Upper lobe of left lung (tissue), 4 donors: ENCODE results near the gene UQCC2.

Experiments
- POLR2A ChIP-seq, 4 donors: fragments of 450-650 bp; IDR thresholded peaks; one replicate each; pipeline ENCODE4 v1.5.1; 2016 to 2017; ENCODE audit warnings: antibody characterized with exemption in 4 of 4, mild to moderate bottlenecking in 2 of 4
- POLR2AphosphoS5 ChIP-seq, 2 donors: sonication (generic); formaldehyde crosslinking; IDR thresholded peaks; one replicate each; pipeline ENCODE4 v1.5.1; 2017; ENCODE audit warnings: antibody characterized with exemption in 2 of 2
- TF ChIP-seq, protein P1 (sequence below), 6 experiments: fragments of 450-650 bp in 4 of 6; fragments of 200-600 bp in 2 of 6; sonication (generic) in 2 of 6; IDR thresholded peaks; one replicate each; pipeline ENCODE4 v1.5.1; 2016 to 2019; ENCODE audit warnings: antibody characterized with exemption in 6 of 6

DNA sequence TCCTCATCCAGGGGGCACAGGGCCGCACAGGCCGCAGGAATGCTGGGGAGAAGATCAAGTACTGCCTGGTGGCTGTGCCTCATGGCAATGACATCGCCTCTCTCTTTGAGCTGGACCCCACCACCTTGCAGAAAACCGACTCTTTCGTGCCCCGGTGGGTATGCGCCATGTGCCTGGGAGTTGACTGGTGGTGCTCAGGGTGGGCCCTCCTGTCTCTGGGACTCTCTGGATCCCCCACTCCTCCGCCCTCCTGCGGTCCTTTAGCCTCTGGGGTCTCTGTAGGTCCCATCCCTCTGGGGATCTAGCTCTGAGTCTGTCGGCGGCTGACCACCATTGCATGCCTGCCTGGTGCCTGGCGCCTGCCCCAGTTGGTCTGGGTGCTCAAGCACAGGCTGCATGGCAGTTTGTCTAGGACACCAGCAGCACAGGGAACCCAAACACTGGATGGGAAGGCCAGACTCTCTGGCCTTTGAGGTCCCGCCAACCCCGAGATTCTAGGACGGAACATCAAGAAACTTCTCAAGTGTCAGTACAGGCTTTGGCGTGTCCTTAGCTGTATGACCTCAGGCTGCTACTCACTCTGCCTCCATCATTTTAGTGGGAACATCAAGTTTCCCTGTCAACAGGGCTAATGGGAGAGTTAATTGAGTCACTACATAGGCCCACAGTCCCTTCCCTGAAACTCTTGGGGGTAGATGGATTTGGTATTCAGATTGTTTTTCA lies 47.6 kb downstream of the UQCC2 start:
- TF ChIP-seq, protein P1, sequence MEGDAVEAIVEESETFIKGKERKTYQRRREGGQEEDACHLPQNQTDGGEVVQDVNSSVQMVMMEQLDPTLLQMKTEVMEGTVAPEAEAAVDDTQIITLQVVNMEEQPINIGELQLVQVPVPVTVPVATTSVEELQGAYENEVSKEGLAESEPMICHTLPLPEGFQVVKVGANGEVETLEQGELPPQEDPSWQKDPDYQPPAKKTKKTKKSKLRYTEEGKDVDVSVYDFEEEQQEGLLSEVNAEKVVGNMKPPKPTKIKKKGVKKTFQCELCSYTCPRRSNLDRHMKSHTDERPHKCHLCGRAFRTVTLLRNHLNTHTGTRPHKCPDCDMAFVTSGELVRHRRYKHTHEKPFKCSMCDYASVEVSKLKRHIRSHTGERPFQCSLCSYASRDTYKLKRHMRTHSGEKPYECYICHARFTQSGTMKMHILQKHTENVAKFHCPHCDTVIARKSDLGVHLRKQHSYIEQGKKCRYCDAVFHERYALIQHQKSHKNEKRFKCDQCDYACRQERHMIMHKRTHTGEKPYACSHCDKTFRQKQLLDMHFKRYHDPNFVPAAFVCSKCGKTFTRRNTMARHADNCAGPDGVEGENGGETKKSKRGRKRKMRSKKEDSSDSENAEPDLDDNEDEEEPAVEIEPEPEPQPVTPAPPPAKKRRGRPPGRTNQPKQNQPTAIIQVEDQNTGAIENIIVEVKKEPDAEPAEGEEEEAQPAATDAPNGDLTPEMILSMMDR (IDR thresholded peaks at IDR 0.05), result no peak
- TF ChIP-seq POLR2A (IDR thresholded peaks at IDR 0.05) (no peak), POLR2AphosphoS5 (IDR thresholded peaks at IDR 0.05) (no peak)
